H54 (cell line): ENCODE results near the gene PPP2R5C.

ENCODE experiments used
- DNase-seq: peaks from one replicate; pipeline ENCODE4 v3.0.0; 2011; ENCODE audit warnings: low spot score, mixed read lengths; ENCODE audit not compliant: insufficient read length
- FAIRE-seq: peaks from 3 replicates; lab custom pipeline; 2011; peaks lifted over from hg19 to GRCh38; lab: Jason Lieb, UNC
- POLR2A ChIP-seq: IDR thresholded peaks from 2 replicates; pipeline ENCODE4 v1.6.1; 2011; ENCODE audit warnings: low read depth, mild to moderate bottlenecking, low read length

PPP2R5C gene

GRCh38 chr14:101894365-101895081 lies 133.0 kb downstream of the PPP2R5C start:
- DNase-seq, result no peak
- no peak for FAIRE-seq
- TF ChIP-seq POLR2A, result no peak

- no peak for TF ChIP-seq POLR2A
- no peak for FAIRE-seq
Observed at GRCh38 chr14:101895256-101895655, 133.7 kb downstream of the PPP2R5C start.

GRCh38 chr14:101897326-101897725 lies 135.8 kb downstream of the PPP2R5C start:
- FAIRE-seq, result no peak
- no peak for TF ChIP-seq POLR2A

More at GRCh38 chr14:101895256-101895655, 133.7 kb downstream of the PPP2R5C start:
- no peak for DNase-seq

GRCh38 chr14:101898416-101898815 lies 136.9 kb downstream of the PPP2R5C start:
- DNase-seq (no peak), FAIRE-seq (no peak)
- TF ChIP-seq POLR2A, result no peak

More at GRCh38 chr14:101897326-101897725, 135.8 kb downstream of the PPP2R5C start:
- no peak for DNase-seq

- no peak for TF ChIP-seq POLR2A
- DNase-seq (no peak), FAIRE-seq (no peak)
Observed at GRCh38 chr14:101899263-101899662, 137.8 kb downstream of the PPP2R5C start.

- no peak for DNase-seq
- FAIRE-seq, result no peak
- no peak for TF ChIP-seq POLR2A
Observed at GRCh38 chr14:101900253-101900652, 138.7 kb downstream of the PPP2R5C start.

GRCh38 chr14:101903111-101903561 lies 141.6 kb downstream of the PPP2R5C start:
- FAIRE-seq (no peak), DNase-seq (no peak)
- no peak for TF ChIP-seq POLR2A

GRCh38 chr14:101905614-101906013 lies 144.1 kb downstream of the PPP2R5C start:
- DNase-seq (no peak), FAIRE-seq (no peak)
- no peak for TF ChIP-seq POLR2A

GRCh38 chr14:101906645-101907044 lies 145.1 kb downstream of the PPP2R5C start:
- DNase-seq (no peak), FAIRE-seq (no peak)
- no peak for TF ChIP-seq POLR2A

GRCh38 chr14:101907619-101908018 lies 146.1 kb downstream of the PPP2R5C start:
- no peak for FAIRE-seq
- no peak for DNase-seq
- TF ChIP-seq POLR2A, result no peak

- no peak for TF ChIP-seq POLR2A
- no peak for DNase-seq
- FAIRE-seq, result no peak
Observed at GRCh38 chr14:101908795-101909194, 147.3 kb downstream of the PPP2R5C start.

GRCh38 chr14:101909371-101910096 lies 148.0 kb downstream of the PPP2R5C start:
- no peak for TF ChIP-seq POLR2A
- DNase-seq, result no peak
- no peak for FAIRE-seq

- no peak for FAIRE-seq
- TF ChIP-seq POLR2A, result no peak
- no peak for DNase-seq
Observed at GRCh38 chr14:101912841-101913240, 151.3 kb downstream of the PPP2R5C start.

- DNase-seq (no peak), FAIRE-seq (no peak)
- no peak for TF ChIP-seq POLR2A
Observed at GRCh38 chr14:101914083-101914482, 152.6 kb downstream of the PPP2R5C start.
